ENCODE results near the gene PKMYT1.

GRCh38 chr16:2933701-2934100, 46.5 kb downstream of the PKMYT1 start:
- no peak for TF ChIP-seq ZSCAN20 (CRISPR knock-in tag; IDR thresholded peaks at IDR 0.05)
- TF ChIP-seq BCL3 (IDR thresholded peaks at IDR 0.05): no peak
- no peak for TF ChIP-seq EP300 (IDR thresholded peaks at IDR 0.05)
- no peak for TF ChIP-seq RFX5 (IDR thresholded peaks at IDR 0.05)
- no peak for TF ChIP-seq CTCF (IDR thresholded peaks at IDR 0.05)
- no peak for TF ChIP-seq KDM1A (IDR thresholded peaks at IDR 0.05; ENCODE audit: low read depth)
- no peak for TF ChIP-seq POLR2A (IDR thresholded peaks at IDR 0.05; ENCODE audit: low read length)
- TF ChIP-seq HOXA7 (CRISPR knock-in tag; IDR thresholded peaks at IDR 0.05): no peak
- no peak for TF ChIP-seq JUN (IDR thresholded peaks at IDR 0.05)
- TF ChIP-seq CHD2 (IDR thresholded peaks at IDR 0.05; ENCODE audit: low read length, partially characterized antibody): no peak
- TF ChIP-seq POLR2AphosphoS2 (conservative IDR thresholded peaks at IDR 0.05; ENCODE audit: low read length): no peak
- TF ChIP-seq RAD21 (conservative IDR thresholded peaks at IDR 0.05 in 1 of 2, IDR thresholded peaks at IDR 0.05 in 1 of 2): no peak
- TF ChIP-seq E2F6 (IDR thresholded peaks at IDR 0.05; ENCODE audit: borderline replicate concordance, low read depth): no peak

All from A549 (cell line).